ENCODE data around the gene NLRP3. TPM values are rescaled to one million over a fixed set of nuclear protein-coding genes. Genes with fewer than 3 reads are reported as not detected.

Gene NLRP3
- total RNA-seq, 2 donors from 2014 or later, result 1.0 to 1.3 TPM

DNA sequence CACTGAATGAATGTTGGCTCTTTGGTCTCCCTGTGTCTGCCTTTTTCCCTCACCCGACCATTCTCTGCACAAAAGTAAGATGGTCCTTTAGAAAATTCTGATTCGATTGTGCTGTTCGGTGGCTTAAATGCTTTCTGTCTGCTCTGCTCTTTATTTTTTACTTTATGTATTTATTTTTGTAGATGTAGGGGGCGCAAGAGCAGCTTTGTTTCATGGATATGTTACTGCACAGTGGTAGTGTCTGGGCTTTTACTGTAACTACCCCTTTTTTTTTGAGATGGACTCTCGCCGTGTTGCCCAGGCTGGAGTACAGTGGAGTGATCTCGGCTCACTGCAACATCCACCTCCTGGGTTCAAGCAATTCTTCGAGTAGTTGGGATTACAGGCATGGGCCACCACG is 15.7 kb downstream of the NLRP3 start:
- H3K4me1 ChIP-seq, result no peaks in the 10 kb centered on the region
- no peaks in the 10 kb centered on the region for H3K27me3 ChIP-seq
- H3K27ac ChIP-seq, result no peak overlapping the region
- no peaks in the 10 kb centered on the region for H3K9me3 ChIP-seq
- TF ChIP-seq, protein P1, sequence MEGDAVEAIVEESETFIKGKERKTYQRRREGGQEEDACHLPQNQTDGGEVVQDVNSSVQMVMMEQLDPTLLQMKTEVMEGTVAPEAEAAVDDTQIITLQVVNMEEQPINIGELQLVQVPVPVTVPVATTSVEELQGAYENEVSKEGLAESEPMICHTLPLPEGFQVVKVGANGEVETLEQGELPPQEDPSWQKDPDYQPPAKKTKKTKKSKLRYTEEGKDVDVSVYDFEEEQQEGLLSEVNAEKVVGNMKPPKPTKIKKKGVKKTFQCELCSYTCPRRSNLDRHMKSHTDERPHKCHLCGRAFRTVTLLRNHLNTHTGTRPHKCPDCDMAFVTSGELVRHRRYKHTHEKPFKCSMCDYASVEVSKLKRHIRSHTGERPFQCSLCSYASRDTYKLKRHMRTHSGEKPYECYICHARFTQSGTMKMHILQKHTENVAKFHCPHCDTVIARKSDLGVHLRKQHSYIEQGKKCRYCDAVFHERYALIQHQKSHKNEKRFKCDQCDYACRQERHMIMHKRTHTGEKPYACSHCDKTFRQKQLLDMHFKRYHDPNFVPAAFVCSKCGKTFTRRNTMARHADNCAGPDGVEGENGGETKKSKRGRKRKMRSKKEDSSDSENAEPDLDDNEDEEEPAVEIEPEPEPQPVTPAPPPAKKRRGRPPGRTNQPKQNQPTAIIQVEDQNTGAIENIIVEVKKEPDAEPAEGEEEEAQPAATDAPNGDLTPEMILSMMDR (IDR thresholded peaks at IDR 0.05), result no peak
- no peak overlapping the region for H3K4me3 ChIP-seq
- H3K36me3 ChIP-seq, result no peaks in the 10 kb centered on the region
- DNase-seq (ENCODE audit: low spot score), result no peak

- H3K27ac ChIP-seq, result no peak overlapping the region
- H3K4me3 ChIP-seq, result no peak overlapping the region
- H3K36me3 ChIP-seq, result no peaks in the 10 kb centered on the region
- DNase-seq (ENCODE audit: low spot score), result no peak
- H3K9me3 ChIP-seq, result no peaks in the 10 kb centered on the region
- no peaks in the 10 kb centered on the region for H3K4me1 ChIP-seq
- TF ChIP-seq, protein P1 (IDR thresholded peaks at IDR 0.05), result no peak
- H3K27me3 ChIP-seq, result no peaks in the 10 kb centered on the region
These were observed 18.0 kb downstream of the NLRP3 start for GRCh38 chr1:247434005-247434404.

DNA sequence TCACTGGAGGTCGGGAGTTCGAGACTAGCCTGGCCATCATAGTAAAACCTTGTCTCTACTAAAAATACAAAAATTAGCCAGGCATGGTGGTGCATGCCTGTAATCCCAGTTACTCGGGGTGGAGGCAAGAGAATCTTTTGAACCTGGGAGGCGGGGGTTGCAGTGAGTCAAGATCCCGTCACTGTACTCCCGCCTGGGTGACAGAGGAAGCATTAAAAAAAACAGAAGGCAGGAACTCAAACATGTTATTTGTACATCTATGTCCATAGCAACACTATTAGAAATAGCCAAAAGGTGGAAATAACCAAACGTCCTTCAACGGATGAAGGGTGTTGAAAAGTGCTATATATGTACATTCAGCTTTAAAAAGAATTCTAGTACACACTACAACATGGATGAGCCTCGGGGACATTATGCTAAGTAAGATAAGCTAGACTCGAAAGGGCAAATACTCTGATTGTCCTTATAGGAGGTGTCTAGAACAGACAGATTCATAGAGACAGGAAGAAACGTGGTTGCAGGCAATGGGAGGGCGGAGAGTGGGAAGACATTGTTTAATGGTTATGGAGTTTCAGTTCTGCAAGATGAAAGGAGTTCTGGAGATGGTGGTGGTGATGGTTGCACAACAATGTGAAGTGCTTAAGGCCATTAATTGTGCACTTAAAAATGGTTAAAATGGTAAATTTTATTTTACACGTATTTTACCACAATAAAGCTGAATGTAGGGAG is 19.2 kb downstream of the NLRP3 start:
- DNase-seq (ENCODE audit: low spot score), result no peak
- Histone ChIP-seq H3K27ac (no peak overlapping the region), H3K36me3 (no peaks in the 10 kb centered on the region), H3K27me3 (no peaks in the 10 kb centered on the region), H3K9me3 (no peaks in the 10 kb centered on the region), H3K4me3 (no peak overlapping the region), H3K4me1 (no peaks in the 10 kb centered on the region)
- TF ChIP-seq, protein P1 (IDR thresholded peaks at IDR 0.05), result no peak

GRCh38 chr1:247435759-247436147 is 19.8 kb downstream of the NLRP3 start:
- Histone ChIP-seq H3K27me3 (no peaks in the 10 kb centered on the region), H3K4me3 (no peak overlapping the region), H3K36me3 (no peaks in the 10 kb centered on the region), H3K9me3 (no peaks in the 10 kb centered on the region), H3K27ac (no peak overlapping the region), H3K4me1 (no peaks in the 10 kb centered on the region)
- DNase-seq (ENCODE audit: low spot score), result no peak
- TF ChIP-seq, protein P1 (IDR thresholded peaks at IDR 0.05), result no peak

GRCh38 chr1:247437551-247438505 is 21.9 kb downstream of the NLRP3 start:
- no peak for DNase-seq (ENCODE audit: low spot score)
- Histone ChIP-seq H3K4me1 (no peaks in the 10 kb centered on the region), H3K36me3 (no peaks in the 10 kb centered on the region), H3K4me3 (no peak overlapping the region), H3K9me3 (no peaks in the 10 kb centered on the region), H3K27ac (no peak overlapping the region), H3K27me3 (no peaks in the 10 kb centered on the region)
- TF ChIP-seq, protein P1 (IDR thresholded peaks at IDR 0.05), result no peak
